Islet precursor cell (in vitro differentiated cells): ENCODE measurements around the gene SIK2.

ENCODE experiments used
- DNase-seq: peaks from one replicate; pipeline ENCODE4 v3.0.0-alpha.2; 2018

The SIK2 gene

DNA sequence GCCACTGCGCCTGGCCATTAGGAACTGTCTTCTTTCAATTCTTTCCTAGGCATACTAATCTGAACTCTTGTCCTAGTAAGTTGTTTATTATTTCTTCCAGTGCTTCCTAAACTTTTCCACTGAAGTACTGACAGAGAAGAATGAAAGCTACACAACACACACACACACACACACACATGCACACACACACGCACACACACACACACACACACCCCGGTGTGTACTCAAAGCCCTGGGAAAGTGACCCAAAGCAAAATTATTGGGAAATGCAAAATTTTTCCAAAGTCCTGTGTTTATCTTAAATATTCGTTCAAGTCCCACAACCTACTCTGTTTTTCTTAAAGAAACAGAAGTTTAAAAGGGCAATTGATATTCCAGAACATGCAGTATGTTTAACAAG is 19.4 kb upstream of the SIK2 start:
- no peak for DNase-seq

DNA sequence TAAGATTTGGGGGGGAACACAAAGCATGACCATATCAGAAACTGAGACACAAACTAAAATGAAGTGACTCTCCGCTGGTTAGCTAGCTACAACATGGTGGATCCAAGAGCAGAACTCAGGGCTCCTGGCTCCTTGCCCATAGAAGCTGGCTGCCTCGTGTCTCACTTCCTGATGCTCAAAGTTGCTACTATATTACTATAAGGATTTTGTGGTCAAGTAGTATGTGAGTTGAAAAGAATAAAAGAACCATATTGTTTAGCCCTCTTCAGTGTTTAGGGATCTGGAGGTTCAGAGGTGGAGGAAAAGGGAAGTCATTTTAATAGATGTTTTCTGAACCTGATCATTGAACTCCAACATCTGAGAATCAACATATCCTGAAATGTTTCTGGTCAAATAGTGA is 16.9 kb upstream of the SIK2 start:
- no peak for DNase-seq

DNA sequence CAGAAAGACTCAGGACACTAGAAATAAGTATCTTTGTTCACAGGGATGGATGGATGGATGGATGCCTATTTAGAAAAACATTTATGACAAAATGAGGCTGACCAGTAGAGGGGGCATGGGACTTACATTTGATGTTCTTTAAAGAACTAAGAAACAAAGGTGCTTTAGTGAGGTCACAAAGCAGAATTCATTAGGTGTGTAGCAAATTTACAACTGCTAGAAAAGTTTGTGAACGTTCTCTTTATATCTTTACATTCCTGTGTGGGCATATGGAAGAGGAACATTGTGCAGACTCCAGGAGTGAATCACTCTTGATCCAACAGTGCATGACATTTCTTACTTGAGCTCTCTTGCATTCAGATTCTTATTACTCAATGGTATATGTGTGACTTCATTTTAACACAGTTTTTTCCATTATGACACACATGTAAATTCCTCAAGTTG is 15.8 kb upstream of the SIK2 start:
- DNase-seq = no peak

DNA sequence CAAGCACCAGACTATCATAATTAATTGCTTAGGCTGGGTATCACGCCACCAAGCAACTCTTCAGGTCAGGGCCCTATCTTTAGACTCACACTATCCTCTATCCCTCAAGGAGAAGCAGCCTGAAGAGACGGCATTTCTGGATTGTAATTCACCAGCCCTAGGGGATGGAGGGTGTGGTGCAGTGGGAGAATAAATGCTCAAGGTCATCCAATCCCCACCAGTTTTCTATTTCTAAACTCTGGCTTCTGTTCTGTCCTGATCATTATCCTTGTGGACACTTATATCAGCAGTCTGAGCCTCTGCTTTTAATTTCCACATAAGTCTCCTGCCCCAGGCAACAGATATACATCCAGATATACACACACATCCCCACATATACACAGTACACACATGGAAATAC is 13.1 kb upstream of the SIK2 start:
- DNase-seq = no peak

DNA sequence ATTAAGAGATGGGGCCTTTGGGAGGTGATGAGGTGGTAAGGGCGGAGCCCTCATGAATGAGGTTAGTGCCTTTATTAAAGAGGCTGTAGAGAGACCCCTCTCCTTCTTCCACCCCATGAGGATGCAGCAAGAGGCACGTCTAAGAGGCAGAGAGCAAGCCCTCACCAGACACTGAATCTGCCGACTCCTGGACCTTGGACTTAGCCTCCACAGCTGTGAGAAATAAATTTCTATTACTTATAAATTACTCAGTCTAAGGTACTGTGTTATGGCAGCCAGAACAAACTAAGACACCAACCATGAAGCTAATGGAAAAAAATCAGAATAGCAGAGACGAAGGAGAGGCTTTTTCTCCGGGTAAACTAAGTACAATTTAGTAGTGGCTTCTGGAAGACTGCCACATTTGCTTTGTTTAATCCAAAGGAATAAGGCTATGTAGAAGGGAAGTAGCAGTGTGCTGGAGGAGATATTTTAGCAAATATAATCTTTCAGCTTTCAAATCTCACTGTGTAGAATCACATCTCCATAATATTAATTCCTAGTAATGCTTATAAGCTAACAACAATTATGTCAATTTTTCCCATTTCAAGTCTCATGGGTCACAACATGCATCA is 12.3 kb upstream of the SIK2 start:
- DNase-seq = no peak

DNA sequence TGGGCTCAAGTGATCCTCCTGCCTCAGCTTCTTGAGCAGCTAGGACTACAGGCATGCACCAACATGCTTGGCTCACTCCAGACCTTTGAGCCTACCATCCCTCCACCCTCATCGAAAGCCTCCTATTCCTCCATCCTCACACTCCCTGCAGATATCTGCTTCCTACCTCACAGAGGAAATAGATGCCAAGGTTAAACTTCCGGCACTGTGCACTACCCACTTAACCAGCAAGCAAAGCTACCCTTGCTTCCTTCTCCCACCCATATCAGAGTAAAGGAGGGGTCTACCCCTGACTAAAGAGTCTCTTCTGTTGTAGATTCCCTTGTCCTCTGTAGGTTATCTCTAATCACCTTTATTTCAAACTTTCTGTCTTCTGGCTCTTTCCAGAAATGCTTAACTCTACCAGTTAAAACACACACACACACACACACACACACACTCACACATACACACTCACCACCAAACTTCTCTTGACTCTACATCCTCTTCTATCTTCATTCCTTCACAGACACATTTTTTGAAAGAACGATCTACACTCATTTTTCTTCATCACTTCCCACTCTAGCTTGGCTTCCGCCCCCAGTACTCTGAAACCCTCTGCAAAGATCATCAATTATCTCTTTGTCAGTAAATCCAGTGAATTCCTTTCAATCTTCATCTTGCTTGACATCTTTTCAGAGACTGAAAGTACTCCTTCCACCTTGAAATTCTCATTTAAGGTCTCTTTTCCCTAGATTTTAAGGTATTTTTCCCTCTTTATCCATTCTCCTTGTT is 10.9 kb upstream of the SIK2 start:
- DNase-seq = no peak

DNA sequence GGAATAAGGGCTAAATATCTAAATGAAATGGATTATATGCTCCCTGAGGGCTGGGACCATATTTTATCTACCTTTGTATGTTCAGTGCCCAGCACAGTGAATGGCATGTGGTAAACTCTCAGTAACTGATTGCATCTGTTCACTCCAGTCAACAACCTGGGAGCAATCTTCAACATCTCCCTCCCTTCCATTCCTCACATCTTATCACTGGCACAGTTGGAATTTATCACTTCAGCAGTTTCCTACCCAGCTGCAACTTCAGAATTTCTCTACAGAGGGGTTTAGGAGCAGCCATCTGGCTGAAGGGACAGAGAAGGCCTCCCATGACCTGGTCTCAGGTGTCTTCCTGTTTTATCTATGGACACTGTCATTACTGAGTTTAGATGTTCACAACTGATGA is 9.8 kb upstream of the SIK2 start:
- no peak for DNase-seq

DNA sequence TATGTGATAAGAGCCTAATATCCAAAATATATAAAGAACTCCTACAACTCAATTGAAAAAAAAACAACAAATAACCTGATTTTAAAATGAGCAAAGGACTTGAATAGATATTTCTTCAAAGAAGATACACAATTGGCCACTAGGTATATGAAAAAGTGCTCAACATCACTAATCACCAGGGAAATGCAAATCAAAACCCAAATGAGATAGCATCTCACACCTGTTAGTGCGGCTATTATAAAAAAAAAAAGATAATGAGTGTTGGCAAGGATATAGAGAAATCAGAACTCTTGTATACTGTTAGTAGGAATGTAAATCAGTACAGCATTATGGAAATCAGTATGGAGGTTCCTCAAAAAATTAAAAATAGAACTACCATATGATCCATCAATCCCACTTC is 5.9 kb upstream of the SIK2 start:
- DNase-seq = no peak

DNA sequence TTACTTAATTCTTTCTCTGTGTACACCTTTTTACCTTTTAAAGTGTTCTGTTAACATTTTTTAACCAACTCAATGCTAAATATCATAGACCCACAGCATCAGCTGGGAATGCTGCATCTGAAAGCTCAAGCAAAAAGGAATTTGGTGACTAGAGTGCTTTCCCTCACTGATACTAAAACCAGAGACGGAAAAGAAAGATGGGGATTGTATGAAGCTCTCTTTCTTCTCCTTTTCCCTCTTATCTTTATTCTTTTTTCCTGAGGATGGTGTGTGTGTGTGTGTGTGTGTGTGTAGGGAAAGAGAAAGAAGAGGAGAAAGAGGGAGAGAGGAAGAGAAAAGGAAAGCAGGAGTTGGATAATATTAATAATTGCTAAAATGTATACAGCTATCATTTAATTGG is 4.1 kb upstream of the SIK2 start:
- no peak for DNase-seq

DNA sequence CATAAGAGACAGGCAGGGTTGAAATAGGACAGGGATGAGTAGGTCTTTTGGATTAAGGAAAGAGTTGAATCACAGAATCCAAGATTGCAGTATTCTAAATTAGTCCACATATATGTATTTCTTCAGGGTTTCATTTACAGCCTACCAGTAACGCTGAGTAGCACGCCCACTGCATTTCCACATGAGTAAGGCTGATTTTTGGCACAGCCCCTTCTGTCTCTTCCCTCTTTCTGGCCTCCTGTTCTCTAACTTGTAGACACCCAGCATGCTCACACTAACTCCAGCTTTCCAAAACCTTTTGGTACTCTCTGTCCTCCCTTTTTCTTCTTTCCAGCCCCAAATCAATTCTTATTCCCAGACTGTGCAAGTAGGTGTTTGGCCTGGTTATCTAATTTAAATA is 3.7 kb upstream of the SIK2 start:
- no peak for DNase-seq

DNA sequence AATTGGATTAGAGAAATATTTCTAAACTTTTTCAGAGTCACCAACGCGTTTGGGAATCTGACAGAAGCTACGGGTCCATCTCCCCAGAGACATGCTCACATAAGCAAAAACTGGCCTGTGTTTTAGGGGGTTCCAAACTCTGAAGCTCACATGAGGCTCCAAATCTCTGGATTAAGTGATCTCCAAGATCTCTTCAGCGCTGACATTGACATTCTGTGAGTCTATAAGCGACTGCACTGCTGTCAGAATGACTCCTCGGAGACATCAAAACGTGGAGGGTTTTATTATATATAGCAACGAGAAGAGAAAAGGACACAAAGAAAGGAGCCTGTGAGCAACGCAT is 642 bp upstream of the SIK2 start:
- DNase-seq = no peak

DNA sequence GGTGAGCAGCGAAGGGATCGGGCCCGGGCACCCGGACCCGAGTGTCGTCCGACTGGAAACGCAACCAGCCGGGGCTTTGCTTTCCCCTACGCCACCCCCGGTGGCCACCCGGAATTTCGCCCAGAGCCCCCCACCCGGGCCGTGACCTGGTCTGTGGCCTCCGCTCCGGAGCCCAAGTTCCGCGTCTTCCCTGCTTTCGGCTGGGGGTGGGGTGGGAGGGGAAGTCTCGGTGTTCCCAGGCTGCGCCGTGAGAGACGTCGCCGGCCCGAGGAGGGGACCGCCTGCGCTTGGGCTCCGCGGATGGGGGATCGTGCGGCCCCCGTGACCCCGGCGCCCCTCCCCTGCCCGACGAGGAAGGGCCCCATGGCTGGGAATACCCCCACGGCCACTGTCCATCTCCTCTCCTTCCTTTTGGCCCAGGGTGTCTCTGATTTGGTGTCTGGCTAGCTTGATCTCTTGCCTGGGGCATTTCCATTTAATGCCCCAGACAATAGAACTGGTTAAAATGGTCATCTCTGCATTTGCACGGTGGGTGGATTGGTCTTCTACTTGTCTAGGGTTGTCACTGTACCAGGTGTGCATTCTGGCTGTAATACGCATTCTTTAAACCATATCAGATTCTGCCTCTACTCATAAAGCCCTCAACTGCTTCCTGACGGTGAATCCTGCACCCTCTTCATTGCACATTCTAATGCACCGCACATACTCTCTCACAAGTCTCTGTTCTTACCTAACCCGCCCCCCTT is 789 bp downstream of the SIK2 start:
- DNase-seq = peak; percentile 72

DNA sequence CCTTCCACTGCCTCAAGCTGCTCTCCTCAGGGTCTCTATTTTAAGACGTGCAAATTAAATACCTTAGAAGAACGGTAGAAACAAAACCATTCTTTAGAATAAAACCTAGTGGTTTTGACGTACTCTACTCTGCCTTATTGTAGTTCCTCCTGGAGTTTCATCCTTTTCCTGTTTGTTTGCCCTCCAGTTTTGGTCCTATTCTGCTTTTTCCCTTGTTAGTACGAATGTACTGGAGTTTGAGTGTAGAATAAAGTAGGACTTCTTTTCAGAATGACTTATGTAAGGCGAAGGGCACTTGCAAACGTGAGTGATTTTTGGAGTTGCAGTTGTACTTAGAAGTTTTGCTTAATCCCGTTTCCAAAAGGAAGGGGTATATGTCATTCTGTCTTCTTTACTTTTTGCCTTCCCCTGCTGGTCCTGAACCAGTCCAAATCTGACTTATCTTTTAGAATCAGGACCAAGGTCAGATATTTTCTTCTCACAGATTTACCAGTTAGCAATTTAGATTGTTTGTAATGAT is 1.4 kb downstream of the SIK2 start:
- DNase-seq = no peak

DNA sequence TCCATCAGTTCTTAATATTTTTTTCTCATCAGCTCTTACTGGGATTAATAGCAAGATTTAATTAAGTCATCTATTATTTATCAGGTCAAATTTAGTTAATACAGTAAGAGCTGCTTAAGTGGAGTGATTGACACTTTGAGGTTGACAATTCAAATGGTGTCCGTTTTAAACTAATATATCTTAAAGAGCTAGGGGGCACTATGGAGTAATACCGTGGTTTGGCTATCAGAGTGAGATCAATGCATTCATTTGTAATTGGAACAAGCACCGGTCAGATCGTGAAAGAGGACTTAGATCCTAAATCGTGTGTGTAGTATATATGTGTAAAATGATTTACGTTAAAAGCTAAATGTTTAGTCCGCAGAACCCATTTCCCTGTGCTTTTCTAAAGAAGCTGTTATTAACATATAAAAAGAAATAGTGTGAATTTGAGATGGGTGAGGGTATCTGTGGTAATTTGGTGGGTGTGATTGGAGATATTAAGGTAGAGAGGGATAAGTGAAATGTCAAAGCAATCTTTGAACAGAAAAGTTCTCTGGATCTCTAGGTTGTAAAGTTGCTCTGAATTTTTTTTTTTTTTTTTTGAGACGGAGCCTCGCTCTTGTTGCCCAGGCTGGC is 2.3 kb downstream of the SIK2 start:
- no peak for DNase-seq

DNA sequence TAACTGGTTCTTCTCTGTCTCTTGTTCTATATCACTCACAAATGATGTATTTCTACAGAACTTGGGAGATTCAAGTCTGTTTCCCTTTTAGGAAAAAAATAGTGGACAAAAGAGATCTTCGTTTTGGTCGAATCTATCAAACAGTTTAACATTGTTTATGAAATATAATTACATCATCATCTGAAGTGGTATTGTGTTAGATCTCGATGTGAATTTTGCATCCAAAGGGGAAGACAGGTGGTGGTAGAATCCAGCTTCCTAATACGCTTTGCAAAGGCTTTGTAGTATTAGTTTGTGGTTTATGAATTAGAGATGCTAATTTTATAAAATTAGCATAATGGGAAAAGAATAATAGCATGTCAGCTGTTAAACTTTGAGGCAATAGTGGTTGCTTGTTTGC is 3.4 kb downstream of the SIK2 start:
- no peak for DNase-seq

DNA sequence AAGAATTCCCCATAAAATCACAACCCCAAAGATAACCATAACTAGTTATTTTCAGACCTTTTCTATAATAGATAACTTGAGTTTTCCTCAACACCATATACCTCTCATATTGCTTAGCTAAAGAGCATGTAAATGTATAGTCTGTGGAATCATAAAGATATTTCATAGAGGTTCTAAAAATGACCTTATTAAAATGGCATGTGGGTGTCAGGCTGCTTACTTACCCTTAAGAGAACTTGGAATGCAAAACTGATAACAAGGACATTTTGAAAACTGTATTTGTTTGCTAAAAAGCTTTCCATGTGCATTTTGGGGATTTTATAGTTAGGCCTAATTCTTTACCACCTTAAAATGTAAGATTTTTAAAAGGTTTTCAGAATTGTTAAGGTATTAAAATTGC is 4.7 kb downstream of the SIK2 start:
- DNase-seq = no peak

DNA sequence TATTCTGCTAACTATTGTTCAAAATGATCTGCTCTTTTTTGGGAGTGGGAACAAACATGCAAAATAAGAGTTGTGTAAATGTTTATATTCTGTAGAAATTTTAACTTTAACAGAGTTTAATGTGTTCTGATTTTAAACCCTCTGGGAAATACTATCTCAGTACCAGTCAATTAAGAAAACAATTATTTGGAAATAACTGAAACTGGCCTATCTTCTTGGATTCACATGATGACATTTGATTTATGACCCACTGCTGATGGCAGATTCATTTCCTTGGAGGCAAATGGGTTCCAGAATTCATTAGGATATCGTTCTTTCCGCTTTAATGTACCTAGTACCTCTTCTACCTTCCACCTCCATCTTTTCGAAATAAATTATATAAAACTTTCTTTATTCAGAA is 5.5 kb downstream of the SIK2 start:
- DNase-seq = no peak

DNA sequence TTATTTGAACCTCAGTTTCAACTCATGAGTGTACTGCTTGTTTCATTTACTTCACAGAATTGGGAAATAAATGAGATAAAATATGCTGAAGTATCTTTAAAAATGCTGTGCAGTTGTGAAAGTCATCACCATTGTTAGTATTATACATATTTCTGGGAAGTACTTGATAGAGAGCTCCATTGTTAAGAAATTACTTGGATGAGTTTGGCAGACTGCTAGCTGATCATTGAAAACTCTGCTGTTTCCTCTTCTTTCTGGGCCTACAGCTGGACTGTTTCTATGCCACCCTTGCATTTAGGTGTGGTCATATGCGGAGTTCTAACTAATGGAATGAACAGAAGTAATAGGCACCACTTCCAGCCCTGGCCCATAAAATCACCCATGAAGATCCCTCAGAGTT is 10.0 kb downstream of the SIK2 start:
- no peak for DNase-seq

DNA sequence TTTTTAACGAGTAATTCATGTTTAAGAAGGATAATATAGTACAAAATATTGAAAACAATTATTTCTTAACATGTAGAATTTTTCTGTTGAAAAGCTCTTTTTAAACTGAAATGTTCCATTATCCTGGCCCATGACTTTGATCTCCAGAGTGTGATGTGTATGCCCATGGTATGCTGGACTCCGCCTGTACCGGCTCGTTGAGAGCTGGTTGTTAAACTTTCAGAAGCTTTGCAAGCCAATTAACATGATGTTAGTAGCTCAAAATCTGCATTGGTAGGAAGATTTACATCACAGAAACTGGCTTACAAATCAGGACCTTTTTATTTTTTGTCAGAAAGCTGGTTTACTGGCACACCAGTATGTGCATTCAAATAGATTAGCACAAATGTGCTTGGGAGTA is 15.0 kb downstream of the SIK2 start:
- no peak for DNase-seq

DNA sequence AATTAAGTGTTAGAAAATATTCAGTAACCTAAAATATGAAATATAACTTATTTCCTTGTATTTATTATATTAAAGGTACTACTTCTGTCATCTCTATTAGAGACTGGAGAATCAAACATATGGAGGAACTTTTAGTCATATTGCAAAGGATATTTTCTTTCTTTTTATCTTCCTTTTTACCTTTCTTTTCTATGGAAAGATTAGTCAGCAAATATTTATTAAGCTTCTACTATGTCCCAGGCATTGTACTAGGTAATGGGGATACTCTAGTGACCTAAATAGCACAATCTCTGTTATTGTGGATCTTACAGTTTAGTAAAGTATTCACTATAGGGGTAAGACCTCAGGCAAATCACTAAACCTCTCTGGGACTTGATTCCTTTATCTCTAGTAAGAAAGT is 18.3 kb downstream of the SIK2 start:
- DNase-seq = no peak

DNA sequence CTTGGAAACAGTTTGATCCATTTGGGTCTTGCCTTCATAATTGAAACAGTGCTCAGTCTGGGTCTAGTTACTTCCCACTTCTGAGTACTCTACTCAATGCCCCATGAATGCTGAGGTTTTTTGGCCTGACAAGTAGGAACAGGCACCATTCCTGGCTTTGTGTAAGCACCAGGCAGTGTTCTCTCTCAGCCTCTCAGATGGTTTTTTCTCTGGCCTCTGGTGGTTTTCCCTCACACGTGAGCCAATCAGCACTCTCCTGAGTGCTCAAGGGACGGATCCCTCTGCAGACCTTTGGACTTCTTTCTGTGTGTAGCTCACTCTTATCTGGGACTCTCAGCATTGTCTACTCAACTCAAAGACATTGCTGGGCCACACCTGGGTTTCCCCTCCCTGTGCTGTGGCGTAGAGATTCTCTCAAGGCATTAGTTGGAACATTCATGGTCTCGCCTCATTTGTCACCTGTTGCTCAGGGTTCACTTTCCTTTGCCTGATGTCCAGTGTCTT is 21.3 kb downstream of the SIK2 start:
- no peak for DNase-seq

DNA sequence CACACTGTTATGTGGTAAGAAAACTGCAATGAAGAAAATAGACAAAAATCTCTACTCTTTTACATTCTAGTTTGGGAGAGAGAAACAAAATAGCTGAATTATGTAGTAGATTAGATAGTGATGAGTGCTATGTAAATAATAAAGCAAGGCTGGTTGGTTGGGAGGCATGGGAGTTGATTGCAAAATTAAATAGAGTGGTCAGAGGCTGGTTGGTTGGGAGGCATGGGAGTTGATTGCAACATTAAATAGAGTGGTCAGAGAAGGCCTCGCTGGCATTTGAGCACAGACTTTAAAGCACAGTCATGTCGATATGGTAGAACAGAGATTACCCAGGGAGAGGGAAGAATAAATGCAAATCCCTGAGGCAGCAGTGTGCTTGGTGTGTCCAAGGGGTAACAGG is 22.4 kb downstream of the SIK2 start:
- DNase-seq = no peak

DNA sequence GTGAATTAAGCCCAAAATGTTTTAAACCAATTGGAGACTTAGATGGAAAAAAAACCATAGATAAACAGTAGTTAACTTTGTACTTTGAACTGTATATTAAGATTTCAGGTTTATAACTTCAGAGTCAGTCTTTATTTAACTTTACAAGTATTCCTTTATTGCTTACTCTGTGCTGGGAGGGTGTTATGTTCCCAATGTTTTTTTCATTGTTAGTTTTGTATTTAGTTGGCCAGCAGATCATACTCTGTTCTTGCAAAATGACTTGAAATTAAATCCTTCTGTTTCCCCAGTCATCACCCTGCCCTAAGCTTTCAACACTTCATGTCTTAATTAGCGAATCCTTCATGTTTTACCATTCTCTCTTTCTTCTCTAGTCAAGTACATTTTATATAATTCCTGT is 25.3 kb downstream of the SIK2 start:
- DNase-seq = no peak

DNA sequence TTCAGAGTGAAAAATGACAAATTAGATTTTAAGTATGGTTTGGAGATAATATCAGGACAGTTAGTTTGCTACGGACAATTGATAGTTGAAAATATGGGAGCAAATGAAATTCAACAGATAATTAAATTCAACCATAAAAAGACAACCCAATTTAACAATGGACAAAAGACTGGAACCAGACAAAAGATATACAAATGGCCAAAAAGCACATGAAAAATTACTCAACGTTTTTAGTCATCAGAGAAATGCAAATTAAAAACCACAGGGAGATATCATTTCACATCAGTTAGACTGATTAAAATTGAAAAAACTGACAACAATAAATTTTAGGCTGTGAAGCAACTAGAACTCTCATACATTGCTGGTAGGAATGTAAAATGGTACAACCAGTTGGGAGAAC is 27.2 kb downstream of the SIK2 start:
- no peak for DNase-seq
